Endothelial cell of hepatic sinusoid (primary cell): ENCODE data around the gene TBX20.
"Not testable (repeated sequence)": the region's sequence is repeated elsewhere in the genome, so short reads cannot be mapped to it uniquely, and the experiment has no call there.

ENCODE experiments used
- in situ Hi-C: cut with HindIII; loops from 2 replicates; pipeline ENCODE4 v1.10.0; 2017; ENCODE audit warnings: low sequenced_read_pairs

The TBX20 gene

DNA sequence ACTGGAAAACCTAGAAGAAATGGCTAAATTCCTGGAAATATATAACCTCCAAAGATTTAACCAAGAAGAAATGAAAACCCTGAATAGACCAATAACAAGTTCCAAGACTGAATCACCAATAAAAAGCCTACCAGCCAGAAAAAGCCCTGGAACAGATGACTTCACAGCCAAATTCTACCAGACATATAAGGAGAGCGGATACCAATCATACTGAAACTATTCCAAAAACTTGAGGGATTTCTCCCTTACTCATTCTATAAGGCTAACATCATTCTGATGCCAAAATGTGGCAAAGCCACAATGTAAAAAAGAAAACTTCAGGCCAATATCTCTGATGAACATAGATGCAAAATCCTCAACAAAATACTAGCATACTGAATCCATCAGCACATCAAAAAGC, 86.7 kb downstream of the TBX20 start:
- in situ Hi-C loops: not testable (repeated sequence)

DNA sequence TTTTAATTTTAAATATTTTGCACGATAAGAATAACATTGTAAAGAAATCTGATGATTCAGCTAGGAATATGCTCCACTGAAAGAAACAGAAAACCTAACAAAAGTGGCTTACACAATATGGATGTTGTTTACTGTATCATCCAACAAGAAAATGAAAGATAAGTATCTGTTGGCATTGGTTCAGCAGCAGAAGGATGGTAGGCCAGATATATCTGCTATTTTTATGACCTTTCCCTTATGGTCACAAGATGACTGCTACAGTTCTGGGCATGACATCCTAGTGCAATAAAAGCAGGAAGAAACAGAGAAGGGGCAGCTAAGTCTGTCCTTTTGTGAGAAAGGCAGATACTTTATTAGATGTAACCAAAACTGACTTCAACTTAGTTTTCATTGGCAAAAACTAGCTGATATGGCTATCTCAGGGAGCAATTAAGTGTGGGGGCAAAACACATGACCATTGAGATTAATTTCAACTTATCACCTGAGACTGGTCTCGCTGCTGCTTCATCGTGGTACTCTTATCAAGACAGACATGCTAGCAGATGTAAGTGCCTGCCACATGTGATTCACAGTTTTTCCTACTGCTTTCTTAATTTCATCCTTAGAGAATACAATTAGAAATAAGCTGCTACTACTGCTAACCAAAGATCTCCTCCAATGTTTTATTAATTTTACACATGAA, 92.7 kb downstream of the TBX20 start:
- in situ Hi-C loops: not testable (repeated sequence)
